Measurements from ENCODE around the gene SIAH3. TPM values are rescaled to one million over a fixed set of nuclear protein-coding genes. Genes with fewer than 3 reads are reported as not detected.

The SIAH3 gene
- polyA plus RNA-seq, 1 donor, result 0.15 TPM

GRCh38 chr13:45731455-45731854 lies 120.1 kb downstream of the SIAH3 start:
- no peak for DNase-seq

GRCh38 chr13:45728759-45729158 lies 122.8 kb downstream of the SIAH3 start:
- no peak for DNase-seq

Other genes with a start within 250 kb of the SIAH3 start
- 1.3 TPM for gene ERICH6B, start 236.0 kb downstream of the SIAH3 start, polyA plus RNA-seq (ENCODE audit: insufficient read length)
- gene CBY2, start 149.4 kb downstream of the SIAH3 start, polyA plus RNA-seq (ENCODE audit: insufficient read length), result not detected
- gene ZC3H13, start 201.0 kb upstream of the SIAH3 start, polyA plus RNA-seq (ENCODE audit: insufficient read length), result 37.9 TPM